K562 (cell line): ENCODE data around the gene LAMTOR1. TPM values are rescaled to one million over a fixed set of nuclear protein-coding genes. Genes with fewer than 3 reads are reported as not detected.
A peak's percentile ranks its signal among the peaks of the same experiment; 100 is the strongest.

Source experiments
- BCLAF1 ChIP-seq, 2 experiments: fragments of 450-650 bp in 1 of 2; IDR thresholded peaks; 2 replicates each; pipeline ENCODE4 v1.6.1; 2011 to 2017; ENCODE audit warnings: low read depth in 2 of 2, antibody characterized with exemption in 1 of 2, borderline replicate concordance in 1 of 2, low read length in 1 of 2, mild to moderate bottlenecking in 1 of 2, mixed read lengths in 1 of 2; ENCODE audit not compliant: control insufficient read depth in 1 of 2
- CBX8 ChIP-seq: fragments of 200-600 bp; sonication (generic); IDR thresholded peaks from 2 replicates; pipeline ENCODE4 v1.6.1; 2012; ENCODE audit warnings: borderline replicate concordance, mixed run types, low read depth, mild to moderate bottlenecking, moderate library complexity, mixed read lengths, low read length, control low read depth, inconsistent platforms; ENCODE audit not compliant: poor library complexity, severe bottlenecking; ENCODE audit errors: extremely low read depth
- CHD2 ChIP-seq: IDR thresholded peaks from 2 replicates; pipeline ENCODE4 v1.6.1; 2011; ENCODE audit warnings: low read depth, low read length
- E2F6 ChIP-seq, 2 experiments: IDR thresholded peaks; 2 replicates each; pipeline ENCODE4 v1.6.1; 2011; ENCODE audit warnings: borderline replicate concordance in 1 of 2, control low read depth in 1 of 2, low read depth in 1 of 2, low read length in 1 of 2, mild to moderate bottlenecking in 1 of 2, mixed read lengths in 1 of 2, moderate library complexity in 1 of 2; ENCODE audit not compliant: insufficient read depth in 1 of 2, insufficient read length in 1 of 2, poor library complexity in 1 of 2, severe bottlenecking in 1 of 2; ENCODE audit errors: extremely low read depth in 1 of 2
- FOXO4 ChIP-seq: fragments of 450-650 bp; formaldehyde crosslinking; IDR thresholded peaks from 2 replicates; pipeline ENCODE4 v1.4.0; 2020; ENCODE audit warnings: mild to moderate bottlenecking, moderate library complexity
- GABPB1 ChIP-seq: sonication (generic); formaldehyde crosslinking; IDR thresholded peaks from 2 replicates; pipeline ENCODE4 v1.8.0; 2022; ENCODE audit warnings: mild to moderate bottlenecking, missing genetic modification reagents
- HDAC3 ChIP-seq: fragments of 450-650 bp; IDR thresholded peaks from 2 replicates; pipeline ENCODE4 v1.6.1; 2018; ENCODE audit warnings: borderline replicate concordance, mild to moderate bottlenecking, moderate library complexity; ENCODE audit not compliant: partially characterized antibody
- HMG20A ChIP-seq: fragments of 450-650 bp; formaldehyde crosslinking; conservative IDR thresholded peaks from 2 replicates; pipeline ENCODE4 v1.4.0; 2020; ENCODE audit warnings: mild to moderate bottlenecking, mixed read lengths
- MAFK ChIP-seq: IDR thresholded peaks from 2 replicates; pipeline ENCODE4 v1.6.1; 2011; ENCODE audit warnings: low read length, improper control_type of control experiment
- MEF2D ChIP-seq: conservative IDR thresholded peaks from 2 replicates; pipeline ENCODE4 v1.6.1; 2016; ENCODE audit warnings: low read depth, missing genetic modification characterization, missing compliant biosample characterization
- NBN ChIP-seq: fragments of 450-650 bp; IDR thresholded peaks from 2 replicates; pipeline ENCODE4 v1.6.1; 2016; ENCODE audit warnings: low read depth, mild to moderate bottlenecking
- NRF1 ChIP-seq, 2 experiments: fragments of 450-650 bp; IDR thresholded peaks in 1 of 2; conservative IDR thresholded peaks in 1 of 2; 2 replicates each; pipeline ENCODE4 v1.6.1; 2014; ENCODE audit warnings: mild to moderate bottlenecking in 2 of 2
- PHB2 ChIP-seq: fragments of 450-650 bp; IDR thresholded peaks from 2 replicates; pipeline ENCODE4 v1.6.1; 2017; ENCODE audit warnings: low read depth
- SAP30 ChIP-seq: fragments of 200-600 bp; sonication (generic); IDR thresholded peaks from 2 replicates; pipeline ENCODE4 v1.6.1; 2012; ENCODE audit warnings: borderline replicate concordance, low read depth, mild to moderate bottlenecking, moderate library complexity, low read length, control low read depth, inconsistent platforms; ENCODE audit not compliant: insufficient read depth, poor library complexity, severe bottlenecking
- ZNF146 ChIP-seq: IDR thresholded peaks from one replicate; pipeline ENCODE4 v1.6.1; 2018; ENCODE audit warnings: missing compliant biosample characterization; ENCODE audit not compliant: unreplicated experiment
- ZNF280B ChIP-seq: fragments of 250-450 bp; sonication (Bioruptor Pico); IDR thresholded peaks from 2 replicates; pipeline ENCODE4 v1.5.1; 2021; ENCODE audit warnings: mild to moderate bottlenecking
- ZNF589 ChIP-seq: fragments of 200-800 bp; sonication (Bioruptor generic); IDR thresholded peaks from 2 replicates; pipeline ENCODE4 v1.6.1; 2016; ENCODE audit warnings: low read depth, missing genetic modification characterization, missing compliant biosample characterization
- ZNF79 ChIP-seq: fragments of 250-450 bp; sonication (Bioruptor Pico); IDR thresholded peaks from 2 replicates; pipeline ENCODE4 v1.4.0; 2020; ENCODE audit warnings: low read depth, mild to moderate bottlenecking, moderate library complexity
- polyA plus RNA-seq, 8 experiments: library from polyadenylated mRNA; depleted of rRNA in 4 of 8; stranded (reverse) in 5 of 8; unstranded in 3 of 8; fragments of >200 nt; fragmentation: Nextera tagmentation in 2 of 8; fragmentation: Illumina TruSeq in 1 of 8; extraction: Ambion mirVana in 2 of 8; extraction: Trizol in 1 of 8; gene quantifications; 2 replicates each; pipeline versions ENCODE4 v1.2.1 to v1.2.3, GENCODE V29; 2011 to 2014; ENCODE audit warnings: inconsistent platforms in 1 of 8, missing spikeins in 1 of 8
- total RNA-seq, 7 experiments: library from RNA; depleted of rRNA in 6 of 7; stranded (reverse); fragments of >200 nt in 6 of 7; fragmentation: Illumina TruSeq in 2 of 7; extraction: Trizol in 2 of 7; gene quantifications; 2 replicates each; pipeline versions ENCODE4 v1.2.1 to v1.2.3, GENCODE V29; 2011 to 2021; ENCODE audit warnings: low replicate concordance in 1 of 7

LAMTOR1 gene
- total and polyA plus RNA-seq, 9 of the 15 experiments (the other 6 are each of a cell fraction or from before 2014, with no cell fraction given), result 62.6 to 104 (median 85.3) TPM

GRCh38 chr11:72102946-72103753 lies at the start of gene LAMTOR1 (continued):
- TF ChIP-seq ZNF280B (CRISPR knock-in tag) (no peak), HDAC3 (no peak), PHB2 (no peak), MEF2D (tag) (no peak), GABPB1 (CRISPR knock-in tag) (peak; percentile 91), CBX8 (no peak), ZNF589 (CRISPR knock-in tag) (peak; percentile 95), ZNF79 (CRISPR knock-in tag) (no peak), MAFK (no peak), E2F6 (IDR thresholded peaks at IDR 0.05; ENCODE audit: borderline replicate concordance in 1 of 2, extremely low read depth in 1 of 2, insufficient read depth in 1 of 2, insufficient read length in 1 of 2, low read depth in 1 of 2, low read length in 1 of 2, poor library complexity in 1 of 2, severe bottlenecking in 1 of 2) (peak; percentile 87 to 93), CHD2 (no peak), HMG20A (no peak), NRF1 (conservative IDR thresholded peaks at IDR 0.05 in 1 of 2, IDR thresholded peaks at IDR 0.05 in 1 of 2) (peak in 1 of 2 experiments; percentile 22; a peak in 1 of 4 replicates), SAP30 (no peak), NBN (peak; percentile 14; the same call in 1 of the 2 replicates), ZNF146 (CRISPR knock-in tag) (no peak), FOXO4 (no peak), BCLAF1 (IDR thresholded peaks at IDR 0.05; ENCODE audit: borderline replicate concordance in 1 of 2, control insufficient read depth in 1 of 2, low read depth in 2 of 2, low read length in 1 of 2) (no peak)
